PC-9 (cell line): ENCODE measurements around the gene KLC3.

Experiments used
- EZH2 ChIP-seq: fragments of 200-600 bp; sonication (generic); IDR thresholded peaks from 2 replicates; pipeline ENCODE4 v1.8.0; 2017; ENCODE audit warnings: antibody characterized with exemption, low read depth
- TF ChIP-seq, protein P1 (sequence below): fragments of 200-600 bp; sonication (generic); conservative IDR thresholded peaks from 2 replicates; pipeline ENCODE4 v1.6.1; 2017; ENCODE audit warnings: mixed run types, antibody characterized with exemption, mild to moderate bottlenecking, moderate library complexity

DNA sequence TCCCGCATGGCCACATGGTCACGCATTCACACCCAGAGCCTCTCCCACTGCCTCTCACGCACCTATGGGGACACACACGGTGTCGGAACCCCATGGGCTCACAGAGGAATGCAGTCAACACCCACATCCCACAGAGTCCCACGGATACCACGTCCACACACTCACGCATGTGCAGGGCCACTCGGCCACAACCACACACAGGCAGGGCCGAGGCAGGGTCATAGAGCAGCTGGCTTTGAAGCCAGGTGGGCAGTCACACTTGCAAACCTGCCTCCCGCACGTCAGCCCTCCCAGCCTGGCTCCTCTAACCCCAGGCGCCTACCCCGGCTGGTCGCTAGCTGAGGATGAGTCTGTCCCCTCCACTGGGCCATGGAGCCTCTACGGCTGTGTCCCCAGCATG is 21.7 kb downstream of the KLC3 start:
- TF ChIP-seq, protein P1, sequence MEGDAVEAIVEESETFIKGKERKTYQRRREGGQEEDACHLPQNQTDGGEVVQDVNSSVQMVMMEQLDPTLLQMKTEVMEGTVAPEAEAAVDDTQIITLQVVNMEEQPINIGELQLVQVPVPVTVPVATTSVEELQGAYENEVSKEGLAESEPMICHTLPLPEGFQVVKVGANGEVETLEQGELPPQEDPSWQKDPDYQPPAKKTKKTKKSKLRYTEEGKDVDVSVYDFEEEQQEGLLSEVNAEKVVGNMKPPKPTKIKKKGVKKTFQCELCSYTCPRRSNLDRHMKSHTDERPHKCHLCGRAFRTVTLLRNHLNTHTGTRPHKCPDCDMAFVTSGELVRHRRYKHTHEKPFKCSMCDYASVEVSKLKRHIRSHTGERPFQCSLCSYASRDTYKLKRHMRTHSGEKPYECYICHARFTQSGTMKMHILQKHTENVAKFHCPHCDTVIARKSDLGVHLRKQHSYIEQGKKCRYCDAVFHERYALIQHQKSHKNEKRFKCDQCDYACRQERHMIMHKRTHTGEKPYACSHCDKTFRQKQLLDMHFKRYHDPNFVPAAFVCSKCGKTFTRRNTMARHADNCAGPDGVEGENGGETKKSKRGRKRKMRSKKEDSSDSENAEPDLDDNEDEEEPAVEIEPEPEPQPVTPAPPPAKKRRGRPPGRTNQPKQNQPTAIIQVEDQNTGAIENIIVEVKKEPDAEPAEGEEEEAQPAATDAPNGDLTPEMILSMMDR: no peak
- TF ChIP-seq EZH2: no peak
